ENCODE results near the gene RDH12. TPM values are rescaled to one million over a fixed set of nuclear protein-coding genes. Genes with fewer than 3 reads are reported as not detected.
A peak's percentile ranks its signal among the peaks of the same experiment; 100 is the strongest.
"Not testable (repeated sequence)": the region's sequence is repeated elsewhere in the genome, so short reads cannot be mapped to it uniquely, and the experiment has no call there.

RDH12 gene
- total RNA-seq = not detected in 2 replicates

GRCh38 chr14:67701492-67701891 is at the start of gene RDH12:
Gene RDH12, plus strand, starts transcription at chr14:67701886. Its CDS starts 20,757 bp downstream, at chr14:67722643.
- not testable (repeated sequence) for DNase-seq

- DNase-seq = no peak
Observed at GRCh38 chr14:67652189-67652588, 49.5 kb upstream of the RDH12 start.

- no peak for DNase-seq
Observed at GRCh38 chr14:67653651-67654280, 47.9 kb upstream of the RDH12 start.

GRCh38 chr14:67663633-67664032 is 38.1 kb upstream of the RDH12 start:
- DNase-seq = no peak

- DNase-seq = no peak
Observed at GRCh38 chr14:67665868-67666267, 35.8 kb upstream of the RDH12 start.

- peak; percentile 85 for DNase-seq
Observed at GRCh38 chr14:67666750-67667449, 34.8 kb upstream of the RDH12 start.

- DNase-seq = no peak
Observed at GRCh38 chr14:67668559-67668958, 33.1 kb upstream of the RDH12 start.

GRCh38 chr14:67673451-67673850 is 28.2 kb upstream of the RDH12 start:
- DNase-seq = no peak

- peak; percentile 74 for DNase-seq
Observed at GRCh38 chr14:67674139-67674479, 27.6 kb upstream of the RDH12 start.

- peak; percentile 86 for DNase-seq
Observed at GRCh38 chr14:67674480-67675218, 27.0 kb upstream of the RDH12 start, which contains the start of gene VTI1B. Gene VTI1B, minus strand, starts transcription at chr14:67674632. Its CDS starts 143 bp downstream, at chr14:67674489.

GRCh38 chr14:67675219-67675582 is 26.5 kb upstream of the RDH12 start:
- no peak for DNase-seq

- no peak for DNase-seq
Observed at GRCh38 chr14:67679006-67679405, 22.7 kb upstream of the RDH12 start.

- DNase-seq = peak; percentile 81
Observed at GRCh38 chr14:67680121-67680602, 21.5 kb upstream of the RDH12 start.

GRCh38 chr14:67680941-67681340 is 20.7 kb upstream of the RDH12 start:
- no peak for DNase-seq

- no peak for DNase-seq
Observed at GRCh38 chr14:67683842-67684241, 17.8 kb upstream of the RDH12 start.

- no peak for DNase-seq
Observed at GRCh38 chr14:67690011-67690410, 11.7 kb upstream of the RDH12 start.

- peak; percentile 95 for DNase-seq
Observed at GRCh38 chr14:67694791-67695393, 6.8 kb upstream of the RDH12 start.

- DNase-seq = peak; percentile 92
Observed at GRCh38 chr14:67695394-67695949, 6.2 kb upstream of the RDH12 start, which contains the start of gene RDH11. Gene RDH11, minus strand, starts transcription at chr14:67695764. Its CDS starts 61 bp downstream, at chr14:67695703.

- no peak for DNase-seq
Observed at GRCh38 chr14:67697006-67697405, 4.7 kb upstream of the RDH12 start.

- no peak for DNase-seq
Observed at GRCh38 chr14:67698179-67698578, 3.5 kb upstream of the RDH12 start.

- DNase-seq = no peak
Observed at GRCh38 chr14:67703997-67704396, 2.3 kb downstream of the RDH12 start.

- DNase-seq = peak; percentile 78
Observed at GRCh38 chr14:67704484-67705089, 2.9 kb downstream of the RDH12 start.
